Astrocyte of the spinal cord (primary cell): ENCODE data around the gene IL1RAPL2.

Experiments used
- DNase-seq: peaks from one replicate; pipeline ENCODE4 v3.0.0; 2011; ENCODE audit warnings: low read depth, low spot score
- H3K4me3 ChIP-seq: 2 replicates; pipeline ENCODE4 v1.5.1; 2011; ENCODE audit warnings: low read depth, mild to moderate bottlenecking, low read length, moderate library complexity
- in situ Hi-C: cut with HindIII; loops from 2 replicates; pipeline ENCODE4 v1.10.0; 2017; ENCODE audit warnings: low sequenced_read_pairs
- TF ChIP-seq, protein P1 (sequence below): IDR thresholded peaks from 2 replicates; pipeline ENCODE4 v1.5.1; 2012; ENCODE audit warnings: low read depth, mild to moderate bottlenecking, low read length, inconsistent platforms

Gene IL1RAPL2

DNA sequence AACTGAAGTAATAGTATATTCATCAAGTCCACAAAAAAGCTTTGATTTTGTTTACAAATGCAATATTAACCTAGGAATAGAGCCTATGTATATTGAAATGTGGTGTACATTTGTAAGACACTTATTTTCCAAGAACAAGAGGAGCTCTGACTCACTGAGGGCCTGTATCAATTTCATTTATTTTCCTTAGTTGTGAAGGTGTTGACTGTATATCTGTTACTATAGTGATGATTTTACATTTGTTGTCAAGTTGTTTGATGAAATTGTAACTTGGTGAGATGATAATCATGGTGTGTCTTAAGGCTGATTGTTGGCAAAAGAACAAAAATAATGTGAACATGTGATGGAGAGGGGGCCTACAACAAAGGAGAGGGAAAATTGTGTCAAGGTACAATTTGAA lies 929.4 kb downstream of the IL1RAPL2 start:
- no peak for DNase-seq
- TF ChIP-seq, protein P1, sequence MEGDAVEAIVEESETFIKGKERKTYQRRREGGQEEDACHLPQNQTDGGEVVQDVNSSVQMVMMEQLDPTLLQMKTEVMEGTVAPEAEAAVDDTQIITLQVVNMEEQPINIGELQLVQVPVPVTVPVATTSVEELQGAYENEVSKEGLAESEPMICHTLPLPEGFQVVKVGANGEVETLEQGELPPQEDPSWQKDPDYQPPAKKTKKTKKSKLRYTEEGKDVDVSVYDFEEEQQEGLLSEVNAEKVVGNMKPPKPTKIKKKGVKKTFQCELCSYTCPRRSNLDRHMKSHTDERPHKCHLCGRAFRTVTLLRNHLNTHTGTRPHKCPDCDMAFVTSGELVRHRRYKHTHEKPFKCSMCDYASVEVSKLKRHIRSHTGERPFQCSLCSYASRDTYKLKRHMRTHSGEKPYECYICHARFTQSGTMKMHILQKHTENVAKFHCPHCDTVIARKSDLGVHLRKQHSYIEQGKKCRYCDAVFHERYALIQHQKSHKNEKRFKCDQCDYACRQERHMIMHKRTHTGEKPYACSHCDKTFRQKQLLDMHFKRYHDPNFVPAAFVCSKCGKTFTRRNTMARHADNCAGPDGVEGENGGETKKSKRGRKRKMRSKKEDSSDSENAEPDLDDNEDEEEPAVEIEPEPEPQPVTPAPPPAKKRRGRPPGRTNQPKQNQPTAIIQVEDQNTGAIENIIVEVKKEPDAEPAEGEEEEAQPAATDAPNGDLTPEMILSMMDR, result no peak
- H3K4me3 ChIP-seq, result no peak overlapping the region
- in situ Hi-C loops, result no loop called here

DNA sequence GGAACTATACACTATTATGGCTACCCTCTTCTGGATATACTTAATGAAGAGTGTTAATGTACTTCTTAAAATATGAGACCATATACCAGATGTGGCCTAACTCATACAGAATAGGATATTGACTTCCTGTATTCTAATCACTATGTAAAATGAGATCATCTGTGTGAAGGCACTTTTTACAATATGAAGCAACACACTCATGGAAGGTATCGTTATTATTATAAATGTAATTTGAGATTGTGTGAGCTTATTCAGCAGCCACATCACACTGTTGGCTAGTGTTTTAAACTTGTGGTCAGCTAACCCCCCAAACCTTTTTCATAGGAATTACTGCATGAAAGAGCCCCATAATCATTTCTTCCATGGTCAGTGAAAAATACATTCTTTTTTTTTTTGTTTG lies 936.3 kb downstream of the IL1RAPL2 start:
- no peak overlapping the region for H3K4me3 ChIP-seq
- TF ChIP-seq, protein P1, result no peak
- peak; percentile 51 for DNase-seq
- in situ Hi-C loops, result no loop called here

DNA sequence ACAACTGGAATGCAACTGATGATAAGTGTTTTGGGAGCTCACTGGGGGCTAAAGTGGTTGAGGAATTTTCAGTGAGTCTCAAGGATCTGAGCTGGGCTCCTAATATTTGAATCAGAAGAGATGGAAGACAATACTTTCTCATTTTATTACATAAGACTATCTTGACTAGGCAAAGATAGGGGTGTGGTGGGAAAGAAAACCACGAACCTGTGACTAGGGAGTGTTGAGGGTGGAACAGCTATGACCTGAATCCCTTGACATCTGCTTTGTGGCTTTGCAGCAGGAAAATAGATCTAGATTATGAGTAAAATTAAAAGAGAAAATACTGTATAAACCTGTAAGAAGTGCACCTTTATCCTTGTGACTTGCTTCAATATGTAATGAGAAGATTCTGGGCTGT lies 949.6 kb downstream of the IL1RAPL2 start:
- TF ChIP-seq, protein P1, result no peak
- in situ Hi-C loops, result no loop called here
- no peak for DNase-seq
- no peak overlapping the region for H3K4me3 ChIP-seq

- in situ Hi-C loops, result no loop called here
- TF ChIP-seq, protein P1, result no peak
- DNase-seq, result no peak
- H3K4me3 ChIP-seq, result no peak overlapping the region
These were observed 960.4 kb downstream of the IL1RAPL2 start for GRCh38 chrX:105526431-105526830.

GRCh38 chrX:105527759-105528158 lies 961.8 kb downstream of the IL1RAPL2 start:
- DNase-seq, result no peak
- in situ Hi-C loops, result no loop called here
- H3K4me3 ChIP-seq, result no peak overlapping the region
- TF ChIP-seq, protein P1, result no peak

GRCh38 chrX:105533951-105534350 lies 968.0 kb downstream of the IL1RAPL2 start:
- in situ Hi-C loops, result no loop called here
- no peak overlapping the region for H3K4me3 ChIP-seq
- TF ChIP-seq, protein P1, result no peak
- no peak for DNase-seq

GRCh38 chrX:105543283-105543682 lies 977.3 kb downstream of the IL1RAPL2 start:
- TF ChIP-seq, protein P1, result no peak
- DNase-seq, result no peak
- in situ Hi-C loops, result no loop called here
- no peak overlapping the region for H3K4me3 ChIP-seq
